ENCODE results near the gene BRPF1.
"Not testable (repeated sequence)": the region's sequence is repeated elsewhere in the genome, so short reads cannot be mapped to it uniquely, and the experiment has no call there.

Gene BRPF1

DNA sequence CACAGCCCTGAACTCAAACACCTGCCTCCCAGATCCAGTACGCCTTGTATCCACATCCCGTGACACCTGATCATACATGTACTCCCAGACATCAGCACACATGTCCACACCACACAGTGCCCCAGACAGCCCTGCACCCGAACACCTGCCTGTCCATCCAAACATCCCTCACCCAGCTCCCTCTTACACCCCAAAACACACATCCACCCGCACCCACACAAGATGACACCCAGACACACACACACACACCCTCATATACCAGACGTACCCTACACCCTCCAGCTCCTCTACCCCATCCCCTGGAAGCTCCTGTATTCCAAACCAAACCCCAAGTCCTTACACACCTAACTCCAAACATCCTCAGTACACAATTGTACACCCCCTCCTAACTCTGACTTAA is 37.5 kb downstream of the BRPF1 start:
- DNase-seq (ENCODE audit: low read depth), result no peak

DNA sequence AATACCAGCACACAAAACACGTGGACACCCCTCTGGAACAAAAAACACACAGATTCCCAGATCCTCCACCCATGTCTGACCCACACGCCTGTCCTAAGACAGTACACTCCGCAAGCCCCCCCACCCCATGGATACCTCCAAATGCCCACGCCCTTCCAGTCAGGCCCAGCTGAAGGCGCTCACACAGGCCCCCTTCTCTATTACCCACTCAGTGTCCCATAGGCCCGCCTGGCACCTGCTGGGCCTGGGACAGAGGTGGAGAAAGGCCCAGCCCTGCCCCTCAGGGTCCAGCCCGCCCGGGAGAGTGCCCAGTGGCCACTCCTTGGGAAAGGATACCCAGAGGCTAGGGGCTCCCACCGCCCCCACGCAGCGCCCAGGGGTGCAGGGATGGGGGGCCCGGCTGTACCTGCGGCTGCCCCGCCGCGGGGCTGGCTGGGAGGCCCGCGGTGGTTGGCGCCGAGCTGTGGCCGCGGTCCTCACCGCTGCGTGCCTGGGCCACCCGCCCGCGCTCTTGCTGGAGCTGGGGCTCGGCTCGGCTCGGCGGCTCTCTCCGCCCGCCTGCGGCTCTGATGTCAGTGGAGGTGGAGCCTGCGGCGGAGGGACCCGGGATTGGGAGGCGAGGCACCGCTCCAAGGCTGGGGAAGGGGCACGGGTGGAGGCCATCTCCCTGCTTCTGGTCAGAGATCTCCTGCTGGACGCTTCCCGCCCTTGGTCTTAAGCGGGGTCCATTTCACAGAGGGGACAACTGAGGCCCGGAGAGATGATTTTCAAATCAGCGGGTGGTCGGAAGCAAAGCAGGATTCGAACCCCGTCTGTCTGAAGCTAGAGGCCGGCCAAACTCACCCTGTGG is 38.1 kb downstream of the BRPF1 start, which contains the start of gene CAMK1:
TSS of gene CAMK1 (minus strand) at position 522 of the 850 bp plus-strand sequence. CDS start 2,198 bp downstream, outside the sequence.
- no peak for DNase-seq (ENCODE audit: low read depth)

DNA sequence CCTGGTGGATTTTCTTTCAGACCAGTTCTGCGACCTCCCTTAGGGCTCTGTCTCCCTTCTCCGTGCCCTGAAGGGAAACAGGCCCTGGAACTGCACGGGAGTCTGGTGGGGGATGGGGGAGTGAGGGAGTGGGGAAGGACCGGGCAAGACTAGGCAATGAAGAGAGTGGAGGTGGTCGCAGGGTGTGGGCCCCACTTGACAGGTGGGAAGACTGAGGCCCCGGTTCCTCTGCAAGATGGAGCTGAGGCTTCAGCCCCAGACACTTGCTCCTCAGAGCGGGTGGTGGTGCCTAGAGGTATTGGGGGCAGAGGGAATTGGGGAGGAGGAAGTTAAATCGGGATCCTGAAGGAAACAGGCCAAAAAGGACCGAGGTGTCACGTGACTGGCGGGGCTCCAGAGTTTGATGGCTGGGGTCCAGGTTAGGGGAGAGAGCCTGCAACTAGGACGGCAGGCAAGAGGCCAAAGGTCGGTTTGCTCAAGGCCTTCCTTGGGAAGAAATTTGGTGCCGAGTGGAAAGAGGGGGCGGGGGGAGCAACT is 38.8 kb downstream of the BRPF1 start:
- DNase-seq (ENCODE audit: low read depth), result no peak

DNA sequence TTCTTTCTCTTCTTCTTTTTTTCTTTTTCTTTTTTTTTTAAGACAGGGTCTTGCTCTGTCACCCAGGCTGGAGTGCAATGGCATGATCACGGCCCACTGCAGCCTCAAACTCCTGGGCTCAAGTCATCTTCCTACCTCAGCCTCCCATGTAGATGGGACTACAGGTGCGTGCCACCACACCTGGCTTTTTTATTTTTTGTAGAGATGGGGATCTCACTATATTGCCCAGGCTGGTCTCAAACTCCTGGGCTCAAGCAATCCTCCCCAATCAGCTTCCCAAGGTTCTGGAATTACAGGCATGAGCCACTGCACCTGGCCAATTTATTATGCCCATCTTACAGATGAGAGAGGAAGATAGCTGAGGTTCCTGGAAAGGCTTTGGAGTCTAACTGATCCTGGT is 39.5 kb downstream of the BRPF1 start:
- not testable (repeated sequence) for DNase-seq (ENCODE audit: low read depth)

DNA sequence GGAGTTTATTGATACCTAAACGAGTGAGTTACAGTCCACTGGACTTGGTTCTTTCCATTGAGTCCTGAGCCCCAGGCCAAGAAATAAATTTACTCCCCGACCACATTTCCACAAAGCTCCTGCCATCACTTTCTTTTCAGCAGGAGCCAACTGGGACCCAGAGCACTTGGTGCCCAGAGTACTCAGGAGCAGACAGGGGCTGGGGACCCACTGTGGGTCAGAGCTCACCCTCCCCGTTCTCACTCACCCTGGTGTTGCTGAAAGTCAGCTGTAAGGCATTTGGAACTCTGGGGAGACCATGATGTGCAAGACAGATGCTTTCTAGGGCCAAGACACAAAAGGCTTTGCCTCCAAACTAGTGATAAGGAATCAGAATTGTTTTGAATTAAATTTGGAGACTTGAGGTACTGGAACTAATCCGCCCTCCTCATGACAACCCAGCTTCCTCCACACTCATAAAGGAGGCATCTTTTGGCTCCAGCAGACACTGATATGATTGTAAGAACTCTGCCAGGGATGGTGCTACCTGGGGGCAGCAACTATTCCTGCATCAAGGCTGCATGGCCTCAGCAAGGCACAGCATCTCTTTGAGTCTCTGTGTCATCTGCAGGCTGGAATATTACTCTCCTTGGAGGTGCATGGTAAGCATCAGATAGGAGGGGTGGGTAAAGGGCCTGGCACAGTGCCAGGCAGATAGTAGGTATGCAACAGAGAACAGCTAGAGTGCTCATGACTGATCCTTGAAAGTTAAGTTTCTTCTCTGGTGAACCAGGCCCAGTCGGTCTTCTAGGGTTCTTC is 45.6 kb downstream of the BRPF1 start:
- no peak for DNase-seq (ENCODE audit: low read depth)

DNA sequence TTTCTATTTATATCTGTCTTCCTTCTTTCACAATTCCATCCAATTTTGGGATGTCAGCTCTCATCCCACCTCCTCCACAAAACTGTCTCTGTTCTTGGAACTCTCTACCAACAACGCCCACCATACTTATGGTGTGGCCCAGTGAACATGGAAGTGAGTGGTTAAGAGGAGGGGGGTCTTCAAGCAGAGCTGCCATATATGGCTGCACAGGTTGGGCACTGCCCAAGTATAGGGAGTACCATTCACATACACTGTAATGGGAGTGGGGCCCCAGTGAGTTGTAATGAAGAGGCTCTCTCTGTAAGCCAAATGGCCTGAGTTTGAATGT is 46.1 kb downstream of the BRPF1 start:
- no peak for DNase-seq (ENCODE audit: low read depth)

DNA sequence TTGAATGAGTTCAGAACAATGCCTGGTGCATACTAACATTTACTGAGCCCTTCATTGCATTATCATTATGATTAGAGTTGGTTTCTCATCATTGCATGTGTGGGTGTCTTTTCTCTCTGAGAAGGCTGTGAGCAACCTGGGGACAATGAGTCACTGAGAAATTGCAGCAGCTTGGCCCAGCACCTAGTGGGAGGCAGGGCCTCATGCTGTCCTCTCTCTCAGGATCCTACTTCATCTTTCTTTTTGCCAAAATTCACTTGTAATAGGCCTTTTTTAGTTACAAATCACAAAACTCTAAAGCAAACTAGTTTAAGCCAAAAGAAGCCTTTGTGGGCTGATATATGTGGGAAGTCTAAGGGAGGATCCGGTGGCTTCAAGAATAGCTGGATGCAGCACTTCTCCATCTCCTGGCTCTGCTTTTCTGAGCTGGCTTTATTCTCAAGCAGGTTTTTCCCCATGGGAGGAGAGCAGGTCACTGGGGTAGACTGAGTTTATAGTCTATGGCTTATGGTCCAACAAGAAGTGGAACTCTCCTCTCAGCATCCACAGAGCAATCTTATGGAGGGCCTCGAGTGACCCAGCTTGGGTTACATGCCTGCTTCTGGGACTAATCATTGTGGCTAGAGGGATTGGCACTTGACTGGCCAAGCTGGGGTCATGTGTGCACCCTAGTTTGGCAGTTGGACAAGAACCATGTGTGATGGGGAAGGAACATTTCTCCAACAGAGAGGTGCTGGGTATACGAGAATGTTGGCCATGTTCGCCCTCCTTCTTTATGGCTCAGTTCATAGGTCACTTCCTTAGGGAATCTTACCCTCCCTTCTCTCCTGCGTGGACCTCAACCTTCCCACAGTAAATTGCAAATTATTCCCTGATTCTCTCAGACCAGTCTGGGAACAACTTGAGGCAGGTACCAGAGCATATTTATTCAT is 46.9 kb downstream of the BRPF1 start:
- DNase-seq (ENCODE audit: low read depth), result no peak

DNA sequence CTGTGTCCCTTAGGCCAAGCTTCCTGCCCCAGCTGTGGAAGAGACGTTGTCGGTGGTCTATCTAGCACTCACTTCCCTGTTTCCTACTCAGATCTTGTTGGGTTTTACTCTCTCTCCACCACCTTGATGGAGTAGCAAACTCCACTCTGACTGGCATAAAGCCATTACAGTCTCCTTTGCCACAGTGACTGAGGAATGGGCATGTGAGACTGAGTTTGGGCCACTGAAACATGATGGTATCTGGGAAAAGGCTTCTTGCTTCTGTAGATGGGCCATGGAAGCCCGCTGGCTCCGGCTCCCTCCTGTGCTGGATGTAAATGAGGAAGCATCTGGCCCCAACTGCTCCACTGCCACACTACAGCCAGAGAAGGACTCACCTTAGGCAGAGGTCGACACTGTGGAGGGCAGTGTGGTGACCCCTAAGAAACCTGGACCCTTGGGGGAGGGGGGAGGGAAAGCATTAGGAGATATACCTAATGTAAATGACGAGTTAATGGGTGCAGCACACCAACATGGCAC is 47.6 kb downstream of the BRPF1 start:
- DNase-seq (ENCODE audit: low read depth), result no peak

DNA sequence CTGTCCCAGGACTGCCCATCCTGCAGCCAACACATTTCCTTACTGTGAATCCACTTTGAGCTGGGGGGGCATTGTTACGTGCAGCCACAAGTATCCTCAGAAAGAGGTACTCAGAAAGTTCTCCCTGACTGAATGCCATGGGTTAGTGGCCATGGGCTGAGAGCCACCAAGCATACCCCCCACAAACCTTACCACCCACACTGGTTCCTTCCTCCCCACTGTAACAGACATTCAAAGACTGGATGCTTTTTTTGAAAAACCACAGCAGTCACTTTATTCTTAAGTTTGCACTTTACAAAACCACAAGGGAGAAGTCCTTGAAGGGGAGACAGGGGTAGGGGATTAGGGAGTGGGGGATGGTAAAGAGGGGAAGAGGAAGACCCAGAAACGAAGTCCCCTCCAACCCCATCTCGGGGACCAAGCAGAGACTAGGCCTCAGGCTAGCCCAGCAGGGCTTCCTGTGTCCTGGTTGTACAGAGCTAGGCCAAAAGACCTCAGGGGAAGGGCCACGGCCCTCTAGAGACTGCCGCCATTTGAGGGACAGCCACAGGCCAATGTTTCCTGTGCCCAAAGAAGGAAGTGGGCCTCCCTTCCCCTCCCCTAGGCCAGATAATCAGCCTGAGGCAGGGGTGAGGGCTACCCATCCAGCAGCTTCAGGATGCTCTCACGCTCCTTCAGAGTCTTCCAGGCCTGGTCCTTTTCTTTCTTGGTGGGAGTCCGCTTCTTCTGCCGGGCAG is 48.4 kb downstream of the BRPF1 start:
- no peak for DNase-seq (ENCODE audit: low read depth)

DNA sequence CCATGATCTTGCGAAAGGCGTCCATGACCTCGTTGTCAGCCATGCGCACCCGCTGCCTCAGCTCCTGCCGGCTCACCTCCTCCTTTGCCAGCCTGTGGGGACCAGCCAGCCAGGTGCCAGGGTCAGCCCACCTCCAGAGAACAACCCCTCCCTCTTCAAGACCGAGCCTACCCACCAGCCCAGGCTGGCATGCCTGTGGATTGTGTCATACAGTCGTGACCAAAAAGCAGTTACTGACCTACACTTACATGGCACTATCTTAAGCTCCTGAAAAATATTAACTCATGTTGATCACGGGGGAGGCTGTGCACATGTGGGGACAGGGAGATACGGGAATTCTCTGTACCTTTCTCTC is 48.9 kb downstream of the BRPF1 start:
- DNase-seq (ENCODE audit: low read depth), result no peak

DNA sequence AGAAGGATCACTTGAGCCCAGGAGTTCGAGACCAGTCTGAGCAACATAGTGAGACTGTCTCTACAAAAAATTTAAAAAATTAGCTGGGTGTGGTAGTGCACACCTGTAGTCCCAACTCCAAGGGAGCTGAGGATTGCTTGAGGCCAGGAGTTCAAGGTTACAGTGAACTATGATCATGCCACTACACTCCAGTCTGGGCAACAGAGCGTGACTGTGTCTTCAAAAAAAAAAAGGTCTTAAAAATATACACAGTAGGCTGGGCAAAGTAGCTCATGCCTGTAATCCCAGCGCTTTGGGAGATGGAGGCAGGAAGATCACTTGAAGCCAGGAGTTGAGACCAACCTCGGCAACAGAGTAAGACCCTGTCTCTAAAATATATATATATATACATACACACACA is 49.4 kb downstream of the BRPF1 start:
- DNase-seq (ENCODE audit: low read depth), result no peak

DNA sequence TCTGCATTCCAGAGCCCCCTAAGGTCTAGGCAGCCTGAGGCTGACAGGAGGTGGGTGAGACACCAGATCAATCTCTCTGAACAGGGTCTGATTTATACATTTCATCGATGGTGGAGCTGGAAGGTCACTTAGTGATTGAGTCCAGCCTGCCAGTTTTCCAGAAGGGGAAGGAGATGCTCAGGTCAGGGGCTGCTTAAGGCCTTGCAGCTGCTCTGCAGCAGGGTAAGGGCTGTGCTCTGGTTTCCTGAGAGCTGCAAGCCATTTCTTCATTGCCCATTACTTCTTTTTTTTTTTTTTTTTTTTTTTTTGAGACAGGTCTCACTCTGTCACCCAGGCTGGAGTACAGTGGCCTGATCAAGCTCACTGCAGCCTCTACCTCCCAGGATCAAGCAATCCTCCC is 50.0 kb downstream of the BRPF1 start:
- DNase-seq (ENCODE audit: low read depth), result no peak

DNA sequence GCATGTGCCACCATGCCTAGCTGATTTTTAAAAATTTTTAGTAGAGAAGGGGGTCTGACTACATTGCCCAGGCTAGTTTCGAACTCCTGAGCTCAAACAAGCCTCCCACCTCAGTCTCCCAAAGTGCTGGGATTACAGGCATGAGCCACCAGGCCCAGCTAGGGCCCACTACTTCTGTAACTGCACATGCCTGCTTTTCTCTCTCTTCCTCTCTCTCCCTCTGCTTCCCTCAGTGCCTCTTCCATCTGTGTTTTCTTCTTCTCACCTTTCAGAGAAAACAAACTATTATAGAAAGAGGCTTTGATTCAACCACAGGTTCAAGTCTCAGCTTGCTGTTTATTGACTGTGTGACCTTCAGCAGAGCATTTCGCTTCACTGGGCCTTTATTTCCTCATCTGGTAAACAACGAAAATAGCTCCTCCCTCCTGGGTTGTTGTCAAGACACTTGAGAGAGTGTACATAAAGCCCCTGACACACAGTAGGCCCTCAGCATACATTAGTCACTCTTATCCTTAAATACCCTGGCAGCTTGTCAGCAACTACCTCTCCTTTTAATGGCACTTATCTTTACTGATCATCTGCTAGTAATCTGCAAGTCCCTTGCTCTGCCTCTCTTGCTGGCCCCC is 50.6 kb downstream of the BRPF1 start:
- DNase-seq (ENCODE audit: low read depth), result no peak

DNA sequence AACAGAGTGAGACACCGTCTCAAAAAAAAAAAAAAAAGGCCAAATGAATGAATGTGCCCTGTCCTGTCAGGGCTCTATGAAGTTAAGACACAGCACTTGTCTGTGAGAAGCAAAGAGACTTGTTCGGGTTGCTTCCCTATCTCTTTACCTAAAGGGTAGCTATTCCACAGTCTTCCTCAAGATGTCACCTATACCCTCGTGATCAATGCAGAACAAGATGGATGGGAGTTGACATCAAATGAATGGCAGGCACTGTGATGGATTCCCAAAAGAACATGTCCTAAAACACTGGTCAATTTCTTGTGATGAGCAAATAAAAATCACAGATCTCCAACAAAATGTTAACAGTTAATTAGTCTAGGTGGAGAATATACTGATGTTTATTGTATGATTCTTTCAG is 51.2 kb downstream of the BRPF1 start:
- DNase-seq (ENCODE audit: low read depth), result no peak

DNA sequence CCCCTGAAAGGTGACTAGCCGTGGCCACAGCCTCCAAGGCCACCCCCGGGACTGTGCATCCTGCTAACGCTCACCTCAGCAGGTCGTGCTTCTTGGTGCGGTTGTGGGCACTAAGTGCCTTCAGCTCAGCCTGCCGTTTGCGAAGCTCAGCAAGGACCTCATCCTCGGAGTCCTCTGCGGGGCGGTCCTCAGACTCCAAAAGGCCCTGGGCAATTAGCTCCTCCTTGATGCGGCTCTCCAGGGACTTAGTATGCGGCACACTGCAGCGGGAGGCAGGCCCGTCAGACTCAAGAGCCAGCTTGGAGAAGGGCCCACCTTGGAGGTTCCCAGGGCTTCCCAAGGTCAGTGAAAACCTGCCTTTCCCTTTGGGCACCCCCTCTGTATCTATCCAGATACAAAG is 52.4 kb downstream of the BRPF1 start:
- no peak for DNase-seq (ENCODE audit: low read depth)

DNA sequence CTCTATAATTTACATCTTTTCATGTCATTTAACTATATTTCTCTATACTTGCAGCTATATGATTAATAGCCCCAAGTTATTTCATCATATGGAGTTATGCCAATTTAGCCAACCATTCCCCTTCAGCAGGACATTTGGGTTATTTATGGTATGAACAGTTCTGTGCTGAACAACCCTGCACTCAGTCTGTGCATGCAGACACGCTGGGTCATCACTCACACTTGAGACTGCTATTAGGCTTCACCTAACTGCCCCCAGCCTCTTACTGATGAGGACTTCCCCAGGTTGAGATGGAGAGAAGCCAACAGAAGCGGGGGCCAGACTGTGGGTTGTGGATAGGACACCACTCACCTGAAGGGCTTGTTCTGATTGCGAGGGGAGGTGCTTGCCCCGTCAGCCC is 53.4 kb downstream of the BRPF1 start:
- no peak for DNase-seq (ENCODE audit: low read depth)

DNA sequence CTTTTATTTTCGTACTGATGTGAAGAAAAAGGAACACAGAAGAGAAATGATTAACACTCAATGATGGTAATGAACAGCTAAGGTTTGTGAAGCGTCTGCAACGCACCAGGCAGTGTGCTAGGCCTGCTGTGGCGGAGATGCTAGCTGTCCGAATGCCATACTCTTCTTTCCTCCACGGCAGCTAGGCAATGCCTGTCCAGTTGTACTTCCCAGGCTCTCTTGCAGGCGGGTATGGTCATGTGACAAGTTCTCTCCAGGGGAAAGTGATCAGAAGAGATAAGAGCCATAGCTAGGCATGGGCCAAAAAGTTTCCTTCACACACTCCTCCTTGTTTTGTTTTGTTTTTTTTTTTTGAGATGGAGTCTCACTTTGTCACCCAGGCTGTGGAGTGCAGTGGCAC is 54.1 kb downstream of the BRPF1 start:
- DNase-seq (ENCODE audit: low read depth), result no peak

DNA sequence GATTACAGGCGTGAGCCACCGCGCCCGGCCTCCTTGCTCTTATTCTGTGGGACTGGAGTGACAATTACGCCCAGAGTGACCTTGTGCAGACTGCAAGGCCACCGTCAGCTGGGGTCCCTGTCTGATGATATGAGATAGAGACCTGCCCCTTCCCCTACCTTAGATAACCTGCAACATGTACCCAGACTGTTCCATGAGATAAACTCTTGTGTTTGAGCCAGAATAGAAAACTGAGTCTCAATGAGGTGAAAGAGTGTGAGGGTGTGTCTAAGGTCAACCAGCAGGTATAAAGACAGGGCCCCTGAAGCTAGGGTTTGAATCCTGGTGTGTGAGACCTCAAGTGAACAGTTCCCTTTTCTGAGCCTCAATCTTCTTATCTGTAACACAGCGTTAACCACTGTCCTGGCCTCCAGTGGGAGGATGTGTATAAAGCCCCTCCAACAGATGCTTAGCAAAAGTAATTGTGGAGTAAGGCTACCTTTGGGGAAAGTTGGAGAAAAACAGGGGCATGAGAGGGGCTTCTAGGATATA is 54.7 kb downstream of the BRPF1 start:
- DNase-seq (ENCODE audit: low read depth), result no peak

DNA sequence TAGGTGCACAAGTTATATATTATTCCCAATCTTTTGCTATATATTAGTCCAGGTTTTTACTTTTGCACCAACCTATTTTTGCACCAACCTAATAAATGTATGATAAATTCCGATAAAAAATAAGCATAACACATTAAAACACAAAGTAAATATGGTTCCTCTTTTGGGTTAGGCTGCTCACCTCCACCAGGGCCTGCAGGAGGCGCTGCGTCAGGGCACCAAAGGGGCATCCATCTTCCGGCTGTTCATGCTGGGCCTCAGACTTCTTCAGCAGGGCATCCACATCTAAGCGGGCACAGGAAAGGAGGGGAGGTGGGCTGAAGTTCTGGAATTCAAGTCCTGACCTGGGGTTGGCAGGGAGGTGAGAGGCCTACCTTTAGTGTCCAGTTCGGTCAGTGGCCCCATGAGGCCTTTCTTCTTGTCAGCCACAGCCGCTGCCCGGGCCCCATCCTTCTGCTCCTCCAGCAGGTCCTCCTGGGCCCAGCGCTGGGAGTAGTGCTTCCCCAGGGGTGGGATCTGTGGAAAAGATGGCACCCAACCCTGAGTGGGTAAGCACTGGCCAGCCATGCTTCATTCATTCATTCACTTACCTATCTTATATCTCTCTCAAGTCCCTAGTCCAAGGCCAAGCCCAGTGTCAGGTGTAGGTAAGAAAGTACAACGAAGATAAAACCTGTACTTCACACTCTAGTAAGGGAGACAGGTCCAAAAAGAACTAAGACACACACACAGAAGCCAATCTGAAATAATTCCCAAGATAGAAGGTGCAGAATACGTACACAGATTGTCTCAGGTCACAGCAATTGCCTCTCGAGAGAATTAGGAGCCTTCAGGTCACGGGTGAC is 55.5 kb downstream of the BRPF1 start:
- DNase-seq (ENCODE audit: low read depth), result no peak

DNA sequence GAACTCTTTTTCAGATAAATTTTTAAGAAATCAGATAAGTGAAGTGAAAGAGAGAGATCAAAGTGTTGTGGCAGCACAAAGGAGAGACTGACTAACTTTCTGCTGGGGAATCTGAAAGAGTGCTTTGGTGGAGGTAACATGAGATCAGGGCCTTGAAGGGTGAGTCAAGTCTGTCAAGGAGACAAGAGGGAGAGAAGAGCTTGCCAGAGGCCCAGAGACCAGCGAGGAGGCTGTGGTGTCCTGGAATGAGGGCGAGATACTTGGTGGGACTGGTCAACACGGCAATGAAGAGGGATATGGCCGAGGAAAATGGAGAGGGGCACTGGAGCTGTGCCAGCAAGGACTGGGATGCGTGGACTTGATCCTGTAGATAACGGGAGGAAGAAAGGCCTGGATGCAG is 56.2 kb downstream of the BRPF1 start:
- DNase-seq (ENCODE audit: low read depth), result no peak

All from HS-27A (cell line).